ENCODE results near the gene NLGN4X. TPM values are rescaled to one million over a fixed set of nuclear protein-coding genes. Genes with fewer than 3 reads are reported as not detected.

The NLGN4X gene
- total RNA-seq, 2 experiments from 2014 or later, result not detected

DNA sequence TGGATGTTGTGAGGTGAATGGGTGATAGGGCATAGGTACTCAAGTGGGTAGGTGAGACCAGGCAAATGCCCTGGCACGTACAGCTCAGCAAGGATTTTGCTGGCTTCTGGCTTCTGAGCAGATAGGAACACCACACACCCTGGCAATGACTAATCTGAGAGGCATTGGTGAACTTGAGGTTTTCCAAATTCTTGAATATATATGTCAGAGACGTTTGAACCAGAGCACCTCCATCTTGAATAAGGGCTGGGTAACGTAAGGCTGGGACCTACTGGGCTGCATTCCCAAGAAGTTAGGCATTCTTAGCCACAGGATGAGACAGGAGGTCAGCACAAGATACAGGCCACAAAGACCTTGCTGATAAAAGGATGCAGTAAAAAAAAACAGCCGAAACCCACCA lies 204.5 kb downstream of the NLGN4X start:
- Mint-ChIP-seq H3K9me3 (no peaks in the 10 kb centered on the region), H3K27me3 (peaks cover 4% of the 10 kb centered on the region), H3K36me3 (ENCODE audit: low read depth) (no peaks in the 10 kb centered on the region), H3K4me1 (ENCODE audit: low read depth) (no peaks in the 10 kb centered on the region), H3K4me3 (no peak overlapping the region), H3K27ac (no peak overlapping the region)
- ATAC-seq (no peak), DNase-seq (no peak)
- intact Hi-C loops (cut with micrococcal nuclease), result no loop called here
- CTCF ChIA-PET, result no interaction called here
- POLR2A ChIA-PET, result no interaction called here
- TF ChIP-seq, protein P1, sequence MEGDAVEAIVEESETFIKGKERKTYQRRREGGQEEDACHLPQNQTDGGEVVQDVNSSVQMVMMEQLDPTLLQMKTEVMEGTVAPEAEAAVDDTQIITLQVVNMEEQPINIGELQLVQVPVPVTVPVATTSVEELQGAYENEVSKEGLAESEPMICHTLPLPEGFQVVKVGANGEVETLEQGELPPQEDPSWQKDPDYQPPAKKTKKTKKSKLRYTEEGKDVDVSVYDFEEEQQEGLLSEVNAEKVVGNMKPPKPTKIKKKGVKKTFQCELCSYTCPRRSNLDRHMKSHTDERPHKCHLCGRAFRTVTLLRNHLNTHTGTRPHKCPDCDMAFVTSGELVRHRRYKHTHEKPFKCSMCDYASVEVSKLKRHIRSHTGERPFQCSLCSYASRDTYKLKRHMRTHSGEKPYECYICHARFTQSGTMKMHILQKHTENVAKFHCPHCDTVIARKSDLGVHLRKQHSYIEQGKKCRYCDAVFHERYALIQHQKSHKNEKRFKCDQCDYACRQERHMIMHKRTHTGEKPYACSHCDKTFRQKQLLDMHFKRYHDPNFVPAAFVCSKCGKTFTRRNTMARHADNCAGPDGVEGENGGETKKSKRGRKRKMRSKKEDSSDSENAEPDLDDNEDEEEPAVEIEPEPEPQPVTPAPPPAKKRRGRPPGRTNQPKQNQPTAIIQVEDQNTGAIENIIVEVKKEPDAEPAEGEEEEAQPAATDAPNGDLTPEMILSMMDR (IDR thresholded peaks at IDR 0.05), result no peak

DNA sequence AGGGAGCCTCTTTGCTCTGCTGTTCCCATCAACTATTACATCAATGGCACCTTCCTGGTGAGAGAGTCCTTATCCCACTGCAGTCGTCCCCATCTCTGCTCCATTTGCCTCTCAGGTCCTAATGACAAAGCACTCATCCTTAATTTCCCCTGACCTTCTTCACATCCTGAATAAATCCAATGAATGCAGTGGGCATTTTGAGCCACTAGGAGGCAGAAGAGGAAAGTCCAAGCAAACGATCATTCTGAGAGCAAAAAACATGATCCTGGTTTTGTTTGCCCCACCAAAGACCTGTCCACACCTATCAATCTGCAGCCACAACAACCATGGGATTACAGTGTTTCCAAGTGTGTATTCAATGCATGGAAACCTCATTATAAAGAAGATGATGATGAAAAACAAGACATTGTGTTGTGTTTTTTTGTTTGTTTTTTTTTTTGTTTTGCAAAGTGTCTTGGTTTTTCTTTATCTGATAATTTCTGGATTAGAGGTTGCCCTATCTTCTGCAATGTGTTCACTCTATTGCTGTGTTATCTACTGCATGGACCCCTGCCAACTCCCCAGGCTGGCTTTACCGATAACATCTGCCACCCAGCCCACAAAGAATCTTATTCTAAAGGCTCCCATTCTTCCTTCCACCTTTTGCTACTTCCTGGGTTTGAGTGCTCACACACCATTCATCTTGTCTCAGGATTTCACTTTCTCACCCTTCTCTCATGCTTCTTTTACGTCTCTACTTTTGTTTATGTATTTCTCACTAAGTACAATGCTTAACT lies 207.2 kb downstream of the NLGN4X start:
- POLR2A ChIA-PET, result no interaction called here
- no peaks in the 10 kb centered on the region for H3K9me3 Mint-ChIP-seq
- H3K36me3 Mint-ChIP-seq (ENCODE audit: low read depth), result no peaks in the 10 kb centered on the region
- ATAC-seq, result no peak
- CTCF ChIA-PET, result interaction anchor here (1.3 kb wide), 1 partner anchor 12 kb away, joined by 3 read pairs; no protein-coding TSS in a partner anchor
- no peaks in the 10 kb centered on the region for H3K4me1 Mint-ChIP-seq (ENCODE audit: low read depth)
- peaks cover 4% of the 10 kb centered on the region for H3K27me3 Mint-ChIP-seq
- DNase-seq, result peak; percentile 38
- TF ChIP-seq, protein P1 (IDR thresholded peaks at IDR 0.05), result peak; percentile 17
- intact Hi-C loops (cut with micrococcal nuclease), result no loop called here
- H3K4me3 Mint-ChIP-seq, result no peak overlapping the region
- H3K27ac Mint-ChIP-seq, result no peak overlapping the region

DNA sequence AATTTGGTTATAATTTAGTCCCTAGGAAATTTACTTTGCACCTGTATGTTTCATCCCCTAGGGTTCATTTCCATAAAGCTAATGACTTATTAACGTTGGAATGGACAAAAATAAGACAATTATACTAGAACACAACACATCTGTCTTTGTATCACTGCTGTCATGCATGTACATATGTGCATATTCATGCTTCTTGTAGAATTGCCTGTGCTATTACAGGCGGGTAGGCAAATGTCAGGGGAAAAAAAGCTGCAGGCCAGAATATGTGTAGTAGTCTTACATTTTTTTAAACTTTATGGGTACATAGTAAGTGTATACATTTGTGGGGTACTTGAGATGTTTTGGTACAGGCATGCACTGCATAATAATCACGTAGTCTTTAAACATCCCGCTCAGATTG lies 209.6 kb downstream of the NLGN4X start:
- Mint-ChIP-seq H3K4me3 (no peak overlapping the region), H3K36me3 (ENCODE audit: low read depth) (no peaks in the 10 kb centered on the region), H3K27me3 (peaks cover 4% of the 10 kb centered on the region), H3K4me1 (ENCODE audit: low read depth) (no peaks in the 10 kb centered on the region), H3K9me3 (no peaks in the 10 kb centered on the region), H3K27ac (no peak overlapping the region)
- ChIA-PET POLR2A (no interaction called here), CTCF (no interaction called here)
- ATAC-seq (no peak), DNase-seq (no peak)
- intact Hi-C loops (cut with micrococcal nuclease), result no loop called here
- TF ChIP-seq, protein P1 (IDR thresholded peaks at IDR 0.05), result no peak

DNA sequence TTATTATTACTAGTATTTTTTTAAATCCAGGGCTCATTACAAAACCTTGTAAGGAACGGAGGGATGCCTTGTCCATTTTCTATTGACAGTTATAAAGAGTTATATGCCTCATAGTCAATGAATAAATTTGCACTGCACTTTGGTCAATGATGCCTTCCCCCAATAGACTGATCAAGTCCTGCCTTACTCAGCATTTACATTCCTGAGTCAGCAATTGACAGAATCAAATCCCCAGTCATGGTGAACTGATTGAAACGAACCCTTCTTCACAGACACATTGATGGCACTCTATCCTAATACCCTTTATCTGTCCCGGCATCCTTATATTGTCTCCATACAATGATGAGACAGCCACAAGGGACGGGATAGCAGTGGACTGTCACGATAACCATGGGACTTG lies 213.2 kb downstream of the NLGN4X start:
- intact Hi-C loops (cut with micrococcal nuclease), result no loop called here
- no peaks in the 10 kb centered on the region for H3K9me3 Mint-ChIP-seq
- CTCF ChIA-PET, result no interaction called here
- DNase-seq (no peak), ATAC-seq (no peak)
- H3K27ac Mint-ChIP-seq, result no peak overlapping the region
- H3K36me3 Mint-ChIP-seq (ENCODE audit: low read depth), result no peaks in the 10 kb centered on the region
- H3K27me3 Mint-ChIP-seq, result no peaks in the 10 kb centered on the region
- TF ChIP-seq, protein P1 (IDR thresholded peaks at IDR 0.05), result no peak
- POLR2A ChIA-PET, result no interaction called here
- H3K4me1 Mint-ChIP-seq (ENCODE audit: low read depth), result no peaks in the 10 kb centered on the region
- no peak overlapping the region for H3K4me3 Mint-ChIP-seq

DNA sequence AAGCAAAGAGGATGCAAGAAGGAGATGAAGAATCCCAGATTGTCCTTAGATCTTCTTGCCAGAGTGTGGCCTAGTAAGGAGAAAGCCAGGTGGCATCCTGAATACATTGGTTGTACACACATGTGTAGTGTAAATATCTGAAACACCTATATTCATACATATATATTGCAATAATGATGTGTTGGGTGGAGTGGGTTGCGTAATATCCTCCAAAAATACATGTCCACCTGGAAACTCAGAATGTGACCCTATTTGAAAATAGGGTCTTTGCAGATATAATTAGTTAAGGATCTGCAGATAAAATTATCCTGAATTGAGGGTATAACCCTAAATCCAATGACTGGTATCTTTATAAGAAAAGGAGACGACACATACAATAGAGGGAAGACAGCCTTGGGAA lies 216.3 kb downstream of the NLGN4X start:
- CTCF ChIA-PET, result no interaction called here
- no peaks in the 10 kb centered on the region for H3K4me1 Mint-ChIP-seq (ENCODE audit: low read depth)
- TF ChIP-seq, protein P1 (IDR thresholded peaks at IDR 0.05), result no peak
- ATAC-seq (no peak), DNase-seq (no peak)
- H3K4me3 Mint-ChIP-seq, result no peak overlapping the region
- no peaks in the 10 kb centered on the region for H3K36me3 Mint-ChIP-seq (ENCODE audit: low read depth)
- intact Hi-C loops (cut with micrococcal nuclease), result no loop called here
- no peaks in the 10 kb centered on the region for H3K27me3 Mint-ChIP-seq
- POLR2A ChIA-PET, result no interaction called here
- H3K9me3 Mint-ChIP-seq, result no peaks in the 10 kb centered on the region
- H3K27ac Mint-ChIP-seq, result no peak overlapping the region

Data from activated CD8-positive, alpha-beta T cell treated with anti-CD3 and anti-CD28 coated beads for 36 hours (primary cell).